ENCODE data around the gene MMP13. TPM values are rescaled to one million over a fixed set of nuclear protein-coding genes. Genes with fewer than 3 reads are reported as not detected.

Gene MMP13
- total RNA-seq, 1 donor from 2014 or later: 1.2 TPM

GRCh38 chr11:102933627-102934026 lies 21.9 kb downstream of the MMP13 start:
- no peak overlapping the region for H2AFZ ChIP-seq (ENCODE audit: low read depth, low read length)
- no peak overlapping the region for H3K4me2 ChIP-seq (ENCODE audit: low read length)
- no peak overlapping the region for H3K4me3 ChIP-seq (ENCODE audit: insufficient read depth, low read depth, low read length)
- no peaks in the 10 kb centered on the region for H4K20me1 ChIP-seq (ENCODE audit: insufficient read depth, low read length)
- TF ChIP-seq EZH2 (IDR thresholded peaks at IDR 0.05; ENCODE audit: insufficient read depth, low read length): no peak
- no peak for DNase-seq (ENCODE audit: low read depth)
- Mint-ChIP-seq H3K9me3 (ENCODE audit: unreplicated experiment) (no peaks in the 10 kb centered on the region), H3K36me3 (ENCODE audit: low read depth, unreplicated experiment) (no peaks in the 10 kb centered on the region), H3K27ac (ENCODE audit: unreplicated experiment) (no peak overlapping the region), H3K4me3 (ENCODE audit: unreplicated experiment) (no peak overlapping the region), H3K4me1 (ENCODE audit: low read depth, unreplicated experiment) (no peaks in the 10 kb centered on the region), H3K27me3 (ENCODE audit: low read depth, unreplicated experiment) (peaks cover 12% of the 10 kb centered on the region)
- H3K27me3 ChIP-seq (ENCODE audit: insufficient read depth, low read length): peaks cover 7% of the 10 kb centered on the region
- no peak for FAIRE-seq
- H3K4me1 ChIP-seq (ENCODE audit: insufficient read depth, low read length): no peaks in the 10 kb centered on the region
- H3K79me2 ChIP-seq (ENCODE audit: insufficient read depth, low read length): no peaks in the 10 kb centered on the region
- H3K36me3 ChIP-seq (ENCODE audit: insufficient read depth, low read length): no peaks in the 10 kb centered on the region
- H3K27ac ChIP-seq (ENCODE audit: low read depth, low read length): no peak overlapping the region
- H3K9ac ChIP-seq (ENCODE audit: low read length): no peak overlapping the region
- no peaks in the 10 kb centered on the region for H3K9me3 ChIP-seq (ENCODE audit: insufficient read depth, low read depth, low read length)

GRCh38 chr11:102932678-102933077 lies 22.9 kb downstream of the MMP13 start:
- H3K4me1 Mint-ChIP-seq (ENCODE audit: low read depth, unreplicated experiment): no peaks in the 10 kb centered on the region
- Histone ChIP-seq H3K4me2 (ENCODE audit: low read length) (no peak overlapping the region), H4K20me1 (ENCODE audit: insufficient read depth, low read length) (no peaks in the 10 kb centered on the region), H3K4me3 (ENCODE audit: insufficient read depth, low read depth, low read length) (no peak overlapping the region), H3K36me3 (ENCODE audit: insufficient read depth, low read length) (no peaks in the 10 kb centered on the region), H3K27ac (ENCODE audit: low read depth, low read length) (no peak overlapping the region), H2AFZ (ENCODE audit: low read depth, low read length) (no peak overlapping the region), H3K27me3 (ENCODE audit: insufficient read depth, low read length) (peaks cover 7% of the 10 kb centered on the region), H3K79me2 (ENCODE audit: insufficient read depth, low read length) (no peaks in the 10 kb centered on the region), H3K9ac (ENCODE audit: low read length) (no peak overlapping the region), H3K4me1 (ENCODE audit: insufficient read depth, low read length) (no peaks in the 10 kb centered on the region), H3K9me3 (ENCODE audit: insufficient read depth, low read depth, low read length) (no peaks in the 10 kb centered on the region)
- FAIRE-seq (peak; percentile 73), DNase-seq (ENCODE audit: low read depth) (no peak)
- no peaks in the 10 kb centered on the region for H3K9me3 Mint-ChIP-seq (ENCODE audit: unreplicated experiment)
- no peak overlapping the region for H3K27ac Mint-ChIP-seq (ENCODE audit: unreplicated experiment)
- no peak for TF ChIP-seq CTCF (IDR thresholded peaks at IDR 0.05; ENCODE audit: insufficient read depth, low read depth, low read length)
- no peak for TF ChIP-seq EZH2 (IDR thresholded peaks at IDR 0.05; ENCODE audit: insufficient read depth, low read length)
- H3K36me3 Mint-ChIP-seq (ENCODE audit: low read depth, unreplicated experiment): no peaks in the 10 kb centered on the region
- H3K4me3 Mint-ChIP-seq (ENCODE audit: unreplicated experiment): no peak overlapping the region
- peaks cover 12% of the 10 kb centered on the region for H3K27me3 Mint-ChIP-seq (ENCODE audit: low read depth, unreplicated experiment)

- Histone ChIP-seq H3K4me3 (ENCODE audit: insufficient read depth, low read depth, low read length) (no peak overlapping the region), H3K4me1 (ENCODE audit: insufficient read depth, low read length) (no peaks in the 10 kb centered on the region), H3K79me2 (ENCODE audit: insufficient read depth, low read length) (no peaks in the 10 kb centered on the region), H3K36me3 (ENCODE audit: insufficient read depth, low read length) (no peaks in the 10 kb centered on the region), H3K27ac (ENCODE audit: low read depth, low read length) (no peak overlapping the region), H3K9ac (ENCODE audit: low read length) (no peak overlapping the region), H4K20me1 (ENCODE audit: insufficient read depth, low read length) (no peaks in the 10 kb centered on the region), H3K27me3 (ENCODE audit: insufficient read depth, low read length) (peaks cover 7% of the 10 kb centered on the region), H3K9me3 (ENCODE audit: insufficient read depth, low read depth, low read length) (no peaks in the 10 kb centered on the region), H3K4me2 (ENCODE audit: low read length) (no peak overlapping the region), H2AFZ (ENCODE audit: low read depth, low read length) (no peak overlapping the region)
- Mint-ChIP-seq H3K9me3 (ENCODE audit: unreplicated experiment) (no peaks in the 10 kb centered on the region), H3K4me1 (ENCODE audit: low read depth, unreplicated experiment) (no peaks in the 10 kb centered on the region), H3K27ac (ENCODE audit: unreplicated experiment) (no peak overlapping the region), H3K27me3 (ENCODE audit: low read depth, unreplicated experiment) (peaks cover 12% of the 10 kb centered on the region), H3K4me3 (ENCODE audit: unreplicated experiment) (no peak overlapping the region), H3K36me3 (ENCODE audit: low read depth, unreplicated experiment) (no peaks in the 10 kb centered on the region)
- DNase-seq (ENCODE audit: low read depth) (no peak), FAIRE-seq (no peak)
- TF ChIP-seq EZH2 (IDR thresholded peaks at IDR 0.05; ENCODE audit: insufficient read depth, low read length): no peak
Measured at GRCh38 chr11:102930451-102930850, 25.1 kb downstream of the MMP13 start.

Data from astrocyte (in vitro differentiated cells and primary cell).